T-cell (primary cell): Measurements from ENCODE around the gene KAZN. TPM values are rescaled to one million over a fixed set of nuclear protein-coding genes. Genes with fewer than 3 reads are reported as not detected.

ENCODE experiments used
- ATAC-seq, 4 experiments: fragments of 200-7000 bp in 3 of 4; fragments of 150-1000 bp in 1 of 4; cut with Tn5 transposase; replicated peaks in 1 of 4; 1 replicate in 3 of 4; 2 replicates in 1 of 4; pipeline ENCODE4 v1.10.0; 2021; ENCODE audit warnings: moderate library complexity in 3 of 4, mild to moderate bottlenecking in 2 of 4, moderate number of reproducible peaks in 1 of 4
- CTCF ChIA-PET, 2 donors: fragments of 300-600 bp; sonication (Branson Sonifier 250); formaldehyde crosslinking; loops; one replicate each; lab custom pipeline; 2022; ENCODE audit warnings: antibody characterized with exemption in 2 of 2; lab: Charles Lee
- POLR2A ChIA-PET, 2 donors: fragments of 300-600 bp; sonication (Branson Sonifier 250); formaldehyde crosslinking; loops; one replicate each; lab custom pipeline; 2022; ENCODE audit warnings: antibody characterized with exemption in 2 of 2; lab: Charles Lee
- DNase-seq, 35 experiments: peaks; one replicate each; pipeline versions ENCODE4 v3.0.0 to v3.0.0-alpha.2; 2013 to 2023
- H3K27ac ChIP-seq: one replicate; pipeline ENCODE4 v1.5.1; 2013; ENCODE audit warnings: low read length
- H3K27me3 ChIP-seq, 2 experiments: replicated peaks in 1 of 2; 1 replicate in 1 of 2; 2 replicates in 1 of 2; pipeline versions ENCODE4 v1.6.1 to v1.7.0; 2013; ENCODE audit warnings: low read length in 1 of 2, mixed read lengths in 1 of 2; ENCODE audit not compliant: control insufficient read depth in 2 of 2, insufficient read depth in 2 of 2; ENCODE audit errors: extremely low read depth in 1 of 2
- H3K36me3 ChIP-seq, 2 donors: 1 replicate in 1 of 2; 2 replicates in 1 of 2; pipeline versions ENCODE4 v1.6.1 to v1.7.0; 2013; ENCODE audit warnings: low read length in 1 of 2; ENCODE audit not compliant: control insufficient read depth in 2 of 2, insufficient read depth in 1 of 2; ENCODE audit errors: extremely low read depth in 1 of 2
- H3K4me1 ChIP-seq, 2 experiments: 1 replicate in 1 of 2; 2 replicates in 1 of 2; pipeline versions ENCODE4 v1.6.1 to v1.7.0; 2013; ENCODE audit warnings: low read length in 2 of 2, mixed read lengths in 1 of 2; ENCODE audit not compliant: insufficient read depth in 2 of 2, control insufficient read depth in 1 of 2; ENCODE audit errors: extremely low read depth in 1 of 2
- H3K4me3 ChIP-seq, 2 donors: 1 replicate in 1 of 2; 2 replicates in 1 of 2; pipeline versions ENCODE4 v1.5.1 to v1.7.0; 2013; ENCODE audit warnings: mild to moderate bottlenecking in 2 of 2, low read length in 1 of 2, moderate library complexity in 1 of 2; ENCODE audit not compliant: control insufficient read depth in 1 of 2; ENCODE audit errors: extremely low read depth in 1 of 2
- H3K9me3 ChIP-seq: 2 replicates; pipeline ENCODE4 v1.7.0; 2013
- H3K27ac Mint-ChIP-seq, 2 donors: one replicate each; pipeline ENCODE4 v1.8.0; 2020 to 2021; ENCODE audit warnings: mild to moderate bottlenecking in 2 of 2, mixed read lengths in 2 of 2
- H3K27me3 Mint-ChIP-seq, 2 donors: one replicate each; pipeline ENCODE4 v1.8.0; 2021 to 2022; ENCODE audit warnings: mixed read lengths in 2 of 2
- H3K36me3 Mint-ChIP-seq: one replicate; pipeline ENCODE4 v1.8.0; 2021; ENCODE audit warnings: mixed read lengths
- H3K4me1 Mint-ChIP-seq, 3 donors: one replicate each; pipeline ENCODE4 v1.8.0; 2020 to 2022; ENCODE audit warnings: mixed read lengths in 3 of 3, mild to moderate bottlenecking in 1 of 3
- H3K4me3 Mint-ChIP-seq, 3 donors: one replicate each; pipeline ENCODE4 v1.8.0; 2020 to 2022; ENCODE audit warnings: mild to moderate bottlenecking in 3 of 3, mixed read lengths in 3 of 3, moderate library complexity in 3 of 3
- H3K9me3 Mint-ChIP-seq, 3 donors: one replicate each; pipeline ENCODE4 v1.8.0; 2020 to 2022; ENCODE audit warnings: mixed read lengths in 3 of 3
- WGBS: methylation state at CpG from one replicate; pipeline ENCODE4 v1.1.5; 2013; ENCODE audit warnings: missing lambda C conversion rate; ENCODE audit not compliant: insufficient coverage; 5-methylcytosine and 5-hydroxymethylcytosine counted together
- total RNA-seq, 35 experiments: library from RNA in 6 of 35; stranded (reverse) in 6 of 35; fragments of 120-200 nt in 1 of 35; gene quantifications; one replicate each; pipeline versions ENCODE4 v1.2.1 to v1.2.4 and lab custom pipeline; 2013 to 2026

The KAZN gene
- total RNA-seq, 5 donors from 2014 or later (not counting 1 experiment from before 2014, with no cell fraction given), result 0.18 to 0.58 (median 0.30) TPM

GRCh38 chr1:14599800-14600199 is 1.3 kb downstream of the KAZN start:
- POLR2A ChIA-PET, result no interaction called here
- H3K27me3 ChIP-seq, result peaks cover 25 to 28% of the 10 kb centered on the region in 2 experiments
- Mint-ChIP-seq H3K4me3 (no peak overlapping the region), H3K27ac (no peak overlapping the region), H3K36me3 (no peaks in the 10 kb centered on the region), H3K9me3 (no peaks in the 10 kb centered on the region), H3K27me3 (peaks cover 55 to 56% of the 10 kb centered on the region in 2 donors), H3K4me1 (peaks cover 0 to 4% (median 0%) of the 10 kb centered on the region in 3 donors)
- H3K36me3 ChIP-seq, result no peaks in the 10 kb centered on the region
- no peak overlapping the region for H3K4me3 ChIP-seq
- ATAC-seq (no peak), DNase-seq (no peak)
- no peaks in the 10 kb centered on the region for H3K4me1 ChIP-seq
- CTCF ChIA-PET, result no interaction called here
- no peaks in the 10 kb centered on the region for H3K9me3 ChIP-seq
- no peak overlapping the region for H3K27ac ChIP-seq
- 8% methylated on average over 5 of the region's 6 CpGs for WGBS

GRCh38 chr1:14600405-14601112 is 2.1 kb downstream of the KAZN start:
- 4% methylated on average over 4 of the region's 12 CpGs for WGBS
- no peak for DNase-seq
- H3K4me1 ChIP-seq, result no peaks in the 10 kb centered on the region
- Mint-ChIP-seq H3K4me1 (peaks cover 0 to 4% (median 0%) of the 10 kb centered on the region in 3 donors), H3K9me3 (no peaks in the 10 kb centered on the region), H3K36me3 (no peaks in the 10 kb centered on the region), H3K4me3 (no peak overlapping the region), H3K27ac (no peak overlapping the region), H3K27me3 (peaks cover 56 to 59% of the 10 kb centered on the region in 2 donors)
- ChIA-PET CTCF (no interaction called here), POLR2A (no interaction called here)
- peaks cover 25 to 28% of the 10 kb centered on the region in 2 experiments for H3K27me3 ChIP-seq
- H3K27ac ChIP-seq, result no peak overlapping the region
- no peaks in the 10 kb centered on the region for H3K36me3 ChIP-seq
- no peak overlapping the region for H3K4me3 ChIP-seq
- no peaks in the 10 kb centered on the region for H3K9me3 ChIP-seq
- no peak for ATAC-seq

GRCh38 chr1:14602136-14602535 is 3.7 kb downstream of the KAZN start:
- H3K36me3 Mint-ChIP-seq, result no peaks in the 10 kb centered on the region
- ATAC-seq (no peak), DNase-seq (no peak)
- H3K4me3 Mint-ChIP-seq, result no peak overlapping the region
- no peaks in the 10 kb centered on the region for H3K4me1 ChIP-seq
- no peaks in the 10 kb centered on the region for H3K9me3 Mint-ChIP-seq
- no peaks in the 10 kb centered on the region for H3K36me3 ChIP-seq
- H3K27me3 ChIP-seq, result peaks cover 20 to 25% of the 10 kb centered on the region in 2 experiments
- POLR2A ChIA-PET, result no interaction called here
- H3K4me1 Mint-ChIP-seq, result peaks cover 0 to 4% (median 0%) of the 10 kb centered on the region in 3 donors
- no peak overlapping the region for H3K27ac ChIP-seq
- 77% methylated on average over 9 of the region's 9 CpGs for whole genome bisulfite sequencing
- no peak overlapping the region for H3K4me3 ChIP-seq
- peaks cover 45 to 49% of the 10 kb centered on the region in 2 donors for H3K27me3 Mint-ChIP-seq
- CTCF ChIA-PET, result no interaction called here
- H3K27ac Mint-ChIP-seq, result no peak overlapping the region
- H3K9me3 ChIP-seq, result no peaks in the 10 kb centered on the region

- Histone ChIP-seq H3K27me3 (peaks cover 12 to 19% of the 10 kb centered on the region in 2 experiments), H3K9me3 (no peaks in the 10 kb centered on the region), H3K27ac (no peak overlapping the region), H3K4me3 (no peak overlapping the region), H3K4me1 (no peaks in the 10 kb centered on the region), H3K36me3 (no peaks in the 10 kb centered on the region)
- ChIA-PET POLR2A (no interaction called here), CTCF (no interaction called here)
- ATAC-seq (no peak), DNase-seq (no peak)
- H3K36me3 Mint-ChIP-seq, result no peaks in the 10 kb centered on the region
- H3K27ac Mint-ChIP-seq, result no peak overlapping the region
- no peak overlapping the region for H3K4me3 Mint-ChIP-seq
- no peaks in the 10 kb centered on the region for H3K9me3 Mint-ChIP-seq
- no CpG with 5 or more reads among the region's 2 CpGs for WGBS
- H3K27me3 Mint-ChIP-seq, result peaks cover 39 to 45% of the 10 kb centered on the region in 2 donors
- H3K4me1 Mint-ChIP-seq, result peaks cover 0 to 4% (median 0%) of the 10 kb centered on the region in 3 donors
Observed at GRCh38 chr1:14603645-14604044, 5.2 kb downstream of the KAZN start.

GRCh38 chr1:14604414-14604813 is 5.9 kb downstream of the KAZN start:
- no peaks in the 10 kb centered on the region for H3K9me3 ChIP-seq
- Mint-ChIP-seq H3K27me3 (peaks cover 39 to 42% of the 10 kb centered on the region in 2 donors), H3K9me3 (no peaks in the 10 kb centered on the region), H3K36me3 (no peaks in the 10 kb centered on the region), H3K4me3 (no peak overlapping the region), H3K4me1 (peaks cover 0 to 4% (median 0%) of the 10 kb centered on the region in 3 donors), H3K27ac (no peak overlapping the region)
- no peaks in the 10 kb centered on the region for H3K36me3 ChIP-seq
- no peaks in the 10 kb centered on the region for H3K4me1 ChIP-seq
- ATAC-seq (no peak), DNase-seq (no peak)
- H3K27ac ChIP-seq, result no peak overlapping the region
- ChIA-PET CTCF (no interaction called here), POLR2A (no interaction called here)
- WGBS, result 86% methylated on average over 4 of the region's 5 CpGs
- peaks cover 9 to 18% of the 10 kb centered on the region in 2 experiments for H3K27me3 ChIP-seq
- no peak overlapping the region for H3K4me3 ChIP-seq

- no peak overlapping the region for H3K27ac Mint-ChIP-seq
- Histone ChIP-seq H3K9me3 (no peaks in the 10 kb centered on the region), H3K4me3 (no peak overlapping the region), H3K27me3 (peaks cover 3 to 5% of the 10 kb centered on the region in 2 experiments), H3K4me1 (no peaks in the 10 kb centered on the region), H3K27ac (no peak overlapping the region), H3K36me3 (no peaks in the 10 kb centered on the region)
- H3K4me1 Mint-ChIP-seq, result no peaks in the 10 kb centered on the region
- H3K4me3 Mint-ChIP-seq, result no peak overlapping the region
- DNase-seq, result no peak
- ATAC-seq, result no peak
- peaks cover 24 to 27% of the 10 kb centered on the region in 2 donors for H3K27me3 Mint-ChIP-seq
- no peaks in the 10 kb centered on the region for H3K9me3 Mint-ChIP-seq
- H3K36me3 Mint-ChIP-seq, result no peaks in the 10 kb centered on the region
- ChIA-PET CTCF (no interaction called here), POLR2A (no interaction called here)
- 80% methylated on average over 1 of the region's 1 CpG for WGBS
Observed at GRCh38 chr1:14605945-14606344, 7.5 kb downstream of the KAZN start.
